Right forelimb (tissue), 1 donor: ENCODE measurements around the gene AGBL1.

Experiments used
- DNase-seq: peaks from one replicate; pipeline ENCODE4 v3.0.0-alpha.2; 2018

The AGBL1 gene

GRCh38 chr15:86659724-86660411, 580.2 kb downstream of the AGBL1 start:
- no peak for DNase-seq

- DNase-seq = no peak
Measured at GRCh38 chr15:86661580-86661979, 581.9 kb downstream of the AGBL1 start.

- no peak for DNase-seq
Measured at GRCh38 chr15:86663304-86663703, 583.6 kb downstream of the AGBL1 start.

GRCh38 chr15:86663979-86664378, 584.3 kb downstream of the AGBL1 start:
- DNase-seq = no peak

GRCh38 chr15:86664581-86664980, 584.9 kb downstream of the AGBL1 start:
- no peak for DNase-seq

- DNase-seq = no peak
Measured at GRCh38 chr15:86676002-86676401, 596.3 kb downstream of the AGBL1 start.

- DNase-seq = no peak
Measured at GRCh38 chr15:86677278-86677677, 597.6 kb downstream of the AGBL1 start.

GRCh38 chr15:86685263-86685662, 605.6 kb downstream of the AGBL1 start:
- DNase-seq = no peak

- DNase-seq = no peak
Measured at GRCh38 chr15:86689006-86689405, 609.3 kb downstream of the AGBL1 start.

GRCh38 chr15:86690566-86690965, 610.9 kb downstream of the AGBL1 start:
- no peak for DNase-seq

GRCh38 chr15:86691091-86691663, 611.5 kb downstream of the AGBL1 start:
- DNase-seq = no peak

GRCh38 chr15:86700864-86701610, 621.4 kb downstream of the AGBL1 start:
- no peak for DNase-seq

- no peak for DNase-seq
Measured at GRCh38 chr15:86701611-86701963, 621.9 kb downstream of the AGBL1 start.

GRCh38 chr15:86706813-86707212, 627.1 kb downstream of the AGBL1 start:
- DNase-seq = no peak

GRCh38 chr15:86711476-86711875, 631.8 kb downstream of the AGBL1 start:
- DNase-seq = no peak

GRCh38 chr15:86714241-86714640, 634.6 kb downstream of the AGBL1 start:
- no peak for DNase-seq

- DNase-seq = no peak
Measured at GRCh38 chr15:86725628-86726027, 646.0 kb downstream of the AGBL1 start.

GRCh38 chr15:86735247-86736040, 655.8 kb downstream of the AGBL1 start:
- DNase-seq = no peak

- no peak for DNase-seq
Measured at GRCh38 chr15:86741917-86742316, 662.2 kb downstream of the AGBL1 start.

- DNase-seq = no peak
Measured at GRCh38 chr15:86743283-86743903, 663.7 kb downstream of the AGBL1 start.

GRCh38 chr15:86744198-86744780, 664.6 kb downstream of the AGBL1 start:
- DNase-seq = no peak

- DNase-seq = no peak
Measured at GRCh38 chr15:86751116-86751515, 671.4 kb downstream of the AGBL1 start.

GRCh38 chr15:86754846-86755245, 675.2 kb downstream of the AGBL1 start:
- DNase-seq = no peak
